ENCODE measurements around the gene BMP6.

Gene BMP6

DNA sequence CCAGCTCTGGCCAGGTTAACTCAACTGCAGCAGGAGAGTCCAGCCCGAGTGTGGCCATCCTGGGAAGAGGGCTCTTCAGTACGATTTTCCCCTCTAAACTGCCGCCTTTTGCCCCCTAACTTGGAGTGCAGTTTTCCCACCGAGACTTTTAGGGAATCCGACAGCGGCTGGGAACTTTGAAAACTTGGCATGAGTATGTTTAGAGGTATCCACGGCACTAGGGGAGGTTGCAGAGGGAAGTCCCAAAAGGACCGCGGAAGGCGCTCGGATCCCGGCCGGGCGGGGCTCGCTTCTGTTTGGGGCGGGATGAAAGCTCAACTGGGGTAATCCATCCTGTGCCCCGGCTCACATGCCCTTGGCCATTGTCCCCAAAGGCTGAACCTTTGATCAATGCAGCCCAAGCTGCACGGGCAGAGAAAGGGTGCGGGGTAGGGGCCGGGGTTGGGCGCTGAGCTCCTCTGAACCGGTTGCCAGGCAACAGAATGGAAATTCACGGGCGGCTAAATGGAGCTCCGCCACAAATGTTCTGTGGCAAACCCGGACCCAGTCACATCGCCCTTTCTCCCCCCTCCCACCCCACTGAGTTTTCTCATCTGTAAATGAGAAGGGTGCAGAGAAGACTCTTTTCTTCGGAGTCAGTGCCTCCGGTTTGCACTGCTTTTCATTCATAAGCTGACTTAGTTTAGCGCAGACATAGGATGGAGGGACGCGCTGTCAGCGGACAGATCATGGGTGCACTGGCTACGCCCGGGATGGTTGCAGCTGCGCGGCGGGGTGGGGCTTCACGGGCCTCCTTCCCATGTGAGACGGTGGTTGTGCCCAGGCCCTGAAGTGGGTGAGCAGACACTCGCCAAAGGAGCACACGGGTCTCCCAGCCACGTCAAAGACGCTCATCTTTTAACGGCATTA lies 2.3 kb downstream of the BMP6 start:
- peak overlapping the region; percentile 66 for H3K4me3 Mint-ChIP-seq
- H3K4me1 Mint-ChIP-seq (ENCODE audit: low read depth): peaks cover 12% of the 10 kb centered on the region
- no peaks in the 10 kb centered on the region for H3K36me3 Mint-ChIP-seq (ENCODE audit: low read depth)
- peaks cover 75% of the 10 kb centered on the region for H3K27me3 Mint-ChIP-seq
- no peaks in the 10 kb centered on the region for H3K9me3 Mint-ChIP-seq
- no peak overlapping the region for H3K27ac Mint-ChIP-seq

DNA sequence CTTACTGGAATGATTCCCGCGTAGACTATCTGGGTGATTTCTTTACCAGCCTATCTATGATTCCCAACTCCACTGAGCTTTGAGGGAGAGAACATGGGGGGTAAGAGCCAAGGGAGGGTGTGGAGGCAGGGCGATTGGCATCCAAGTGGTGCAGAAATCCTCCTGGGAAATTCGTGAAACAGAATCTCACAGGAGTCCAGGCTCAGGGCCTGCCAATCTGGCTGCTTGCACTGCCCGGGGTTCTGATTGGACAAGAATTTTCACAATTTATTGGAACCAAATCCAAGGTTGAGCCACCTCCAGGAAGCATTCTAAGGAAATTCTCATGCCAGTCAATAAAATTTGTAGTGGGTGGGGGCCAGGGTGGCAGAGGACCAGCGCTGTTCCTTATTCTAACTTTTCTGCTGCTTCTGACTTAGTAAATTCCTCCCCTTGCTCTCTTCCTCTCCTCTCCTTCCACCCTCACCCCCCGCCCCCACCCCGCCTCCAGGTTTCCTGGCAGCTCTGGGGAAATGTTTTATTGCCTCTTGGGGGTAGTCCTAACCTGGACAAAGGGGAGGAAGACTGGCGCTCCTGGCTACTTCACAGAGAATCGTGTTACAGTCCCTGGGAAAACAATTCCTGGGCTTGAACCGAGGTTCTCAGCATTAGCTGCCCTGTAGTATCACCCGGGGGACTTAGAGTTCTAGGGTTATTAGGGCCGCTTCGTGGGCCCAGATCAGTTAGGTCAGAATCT lies 3.1 kb downstream of the BMP6 start:
- no peaks in the 10 kb centered on the region for H3K36me3 Mint-ChIP-seq (ENCODE audit: low read depth)
- peaks cover 74% of the 10 kb centered on the region for H3K27me3 Mint-ChIP-seq
- peak overlapping the region; percentile 66 for H3K4me3 Mint-ChIP-seq
- no peak overlapping the region for H3K27ac Mint-ChIP-seq
- H3K4me1 Mint-ChIP-seq (ENCODE audit: low read depth): peaks cover 12% of the 10 kb centered on the region
- H3K9me3 Mint-ChIP-seq: no peaks in the 10 kb centered on the region

- H3K4me1 Mint-ChIP-seq (ENCODE audit: low read depth): peaks cover 12% of the 10 kb centered on the region
- no peaks in the 10 kb centered on the region for H3K36me3 Mint-ChIP-seq (ENCODE audit: low read depth)
- no peak overlapping the region for H3K27ac Mint-ChIP-seq
- H3K4me3 Mint-ChIP-seq: no peak overlapping the region
- H3K9me3 Mint-ChIP-seq: no peaks in the 10 kb centered on the region
- peaks cover 75% of the 10 kb centered on the region for H3K27me3 Mint-ChIP-seq
Observed at GRCh38 chr6:7730001-7730783, 4.3 kb downstream of the BMP6 start.

DNA sequence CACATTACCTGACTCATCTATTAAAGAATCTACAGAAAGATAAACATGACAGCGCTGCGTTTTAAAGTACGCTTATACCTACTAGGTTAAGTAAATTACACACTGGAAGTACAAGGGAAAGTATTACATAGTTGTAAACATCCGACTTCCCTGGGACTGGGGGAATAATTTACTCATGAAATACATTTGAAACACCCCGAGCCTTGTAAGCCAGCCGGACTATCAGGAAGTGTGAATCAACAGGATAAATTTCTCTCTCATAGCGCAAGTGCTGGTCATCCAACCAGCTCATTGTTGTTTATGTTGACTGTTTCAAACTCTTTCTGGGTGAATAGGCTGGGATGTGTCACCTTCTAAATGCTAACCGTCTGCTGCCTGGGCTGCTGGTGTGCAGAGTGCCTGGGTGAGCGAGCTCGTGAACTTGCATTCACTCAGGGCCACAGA lies 4.9 kb downstream of the BMP6 start:
- H3K27ac Mint-ChIP-seq: no peak overlapping the region
- H3K4me1 Mint-ChIP-seq (ENCODE audit: low read depth): peaks cover 10% of the 10 kb centered on the region
- H3K9me3 Mint-ChIP-seq: no peaks in the 10 kb centered on the region
- no peak overlapping the region for H3K4me3 Mint-ChIP-seq
- H3K27me3 Mint-ChIP-seq: peaks cover 73% of the 10 kb centered on the region
- H3K36me3 Mint-ChIP-seq (ENCODE audit: low read depth): no peaks in the 10 kb centered on the region

DNA sequence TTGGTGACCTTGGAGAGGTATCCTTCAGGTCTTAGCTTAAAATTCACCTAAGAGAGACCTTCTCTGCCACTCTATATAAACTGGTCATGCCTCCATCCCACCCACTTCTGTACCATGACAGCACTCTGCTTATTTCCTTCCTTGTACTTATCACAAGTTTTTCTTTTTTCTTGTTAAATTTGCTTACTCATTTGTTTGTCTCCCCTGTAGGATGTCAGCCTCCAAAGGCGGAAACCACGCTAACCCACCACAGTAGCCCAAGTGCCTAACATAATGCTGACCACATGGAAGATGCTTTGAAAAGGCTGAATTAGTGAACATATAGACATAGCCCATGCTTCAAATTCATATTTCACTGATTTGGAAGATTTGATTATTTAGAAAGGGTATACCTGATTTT lies 5.4 kb downstream of the BMP6 start:
- no peak overlapping the region for H3K4me3 Mint-ChIP-seq
- no peaks in the 10 kb centered on the region for H3K9me3 Mint-ChIP-seq
- no peaks in the 10 kb centered on the region for H3K36me3 Mint-ChIP-seq (ENCODE audit: low read depth)
- peaks cover 72% of the 10 kb centered on the region for H3K27me3 Mint-ChIP-seq
- no peak overlapping the region for H3K27ac Mint-ChIP-seq
- peaks cover 10% of the 10 kb centered on the region for H3K4me1 Mint-ChIP-seq (ENCODE audit: low read depth)

DNA sequence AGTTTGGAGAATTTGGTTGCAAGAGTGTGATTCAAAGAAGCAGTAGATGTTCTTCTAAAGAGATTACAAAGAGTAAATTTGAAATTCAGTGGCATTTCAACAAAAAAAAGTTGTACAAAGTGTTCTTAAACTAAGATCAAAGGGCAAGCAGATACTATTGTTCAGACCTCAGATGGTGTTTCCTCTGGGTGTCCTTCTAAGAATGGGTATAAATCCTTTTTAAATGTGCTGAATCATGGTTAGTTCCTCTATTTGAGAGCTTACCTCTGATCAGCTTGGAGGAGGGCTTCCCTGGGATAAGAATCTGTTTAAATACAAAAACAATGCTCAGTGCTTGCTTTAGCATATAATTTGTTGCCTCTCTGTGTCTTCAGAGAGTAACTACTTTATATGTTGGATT lies 6.3 kb downstream of the BMP6 start:
- H3K27me3 Mint-ChIP-seq: peaks cover 72% of the 10 kb centered on the region

GRCh38 chr6:7734707-7735383 lies 8.9 kb downstream of the BMP6 start:
- no peak overlapping the region for H3K27ac Mint-ChIP-seq
- no peak overlapping the region for H3K4me3 Mint-ChIP-seq
- H3K27me3 Mint-ChIP-seq: peaks cover 56% of the 10 kb centered on the region
- no peaks in the 10 kb centered on the region for H3K9me3 Mint-ChIP-seq
- H3K36me3 Mint-ChIP-seq (ENCODE audit: low read depth): no peaks in the 10 kb centered on the region
- no peaks in the 10 kb centered on the region for H3K4me1 Mint-ChIP-seq (ENCODE audit: low read depth)

More for the DNA sequence above, 6.3 kb downstream of the BMP6 start:
- no peaks in the 10 kb centered on the region for H3K9me3 Mint-ChIP-seq
- H3K4me1 Mint-ChIP-seq (ENCODE audit: low read depth): peaks cover 10% of the 10 kb centered on the region
- no peak overlapping the region for H3K4me3 Mint-ChIP-seq
- no peak overlapping the region for H3K27ac Mint-ChIP-seq
- H3K36me3 Mint-ChIP-seq (ENCODE audit: low read depth): no peaks in the 10 kb centered on the region

DNA sequence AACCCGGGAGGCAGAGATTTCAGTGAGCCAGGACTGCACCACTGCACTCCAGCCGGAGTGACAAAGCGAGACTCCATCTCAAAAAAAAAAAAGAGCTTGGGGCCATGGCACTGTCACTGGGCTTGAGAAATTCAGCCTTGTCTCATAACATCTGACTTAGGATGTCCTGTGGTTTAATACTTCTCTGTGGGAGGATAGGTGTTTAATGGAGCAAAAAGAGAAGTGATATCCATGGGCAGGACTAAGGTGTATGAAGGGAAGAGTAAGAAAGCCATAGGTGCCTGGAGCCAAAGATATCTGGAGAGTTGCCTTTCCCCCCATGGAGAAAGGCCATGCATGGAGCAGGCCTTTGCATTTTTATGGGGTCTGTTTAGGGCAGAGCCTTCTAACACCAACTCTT lies 11.2 kb downstream of the BMP6 start:
- Mint-ChIP-seq H3K4me3 (no peak overlapping the region), H3K27me3 (peaks cover 55% of the 10 kb centered on the region), H3K4me1 (ENCODE audit: low read depth) (no peaks in the 10 kb centered on the region), H3K36me3 (ENCODE audit: low read depth) (no peaks in the 10 kb centered on the region), H3K27ac (no peak overlapping the region), H3K9me3 (no peaks in the 10 kb centered on the region)

GRCh38 chr6:7737867-7738266 lies 12.0 kb downstream of the BMP6 start:
- Mint-ChIP-seq H3K9me3 (no peaks in the 10 kb centered on the region), H3K27ac (no peak overlapping the region), H3K4me1 (ENCODE audit: low read depth) (no peaks in the 10 kb centered on the region), H3K36me3 (ENCODE audit: low read depth) (no peaks in the 10 kb centered on the region), H3K4me3 (no peak overlapping the region), H3K27me3 (peaks cover 58% of the 10 kb centered on the region)

GRCh38 chr6:7742223-7742785 lies 16.4 kb downstream of the BMP6 start:
- H3K27me3 Mint-ChIP-seq: peaks cover 52% of the 10 kb centered on the region
- no peaks in the 10 kb centered on the region for H3K9me3 Mint-ChIP-seq
- H3K36me3 Mint-ChIP-seq (ENCODE audit: low read depth): no peaks in the 10 kb centered on the region
- H3K4me3 Mint-ChIP-seq: no peak overlapping the region
- no peak overlapping the region for H3K27ac Mint-ChIP-seq
- no peaks in the 10 kb centered on the region for H3K4me1 Mint-ChIP-seq (ENCODE audit: low read depth)

DNA sequence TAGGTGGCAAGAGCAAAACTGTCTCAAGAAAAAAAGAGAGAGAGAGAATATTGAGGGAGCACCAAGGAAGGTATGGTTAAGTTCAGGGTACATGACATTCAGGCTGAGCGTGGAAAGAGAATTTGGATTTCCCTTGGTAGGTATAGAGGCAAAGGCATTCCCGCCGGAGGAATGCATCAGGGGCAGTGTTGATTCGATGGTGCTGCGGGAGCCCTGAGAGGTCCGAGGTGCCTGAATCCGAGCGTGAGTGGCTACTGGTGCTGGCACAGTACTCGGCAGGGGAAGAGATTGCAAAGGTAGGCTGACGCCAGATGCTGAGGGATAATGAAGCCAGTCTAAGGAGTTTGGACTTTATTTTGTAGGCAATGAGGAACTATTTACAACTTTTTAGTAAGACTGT lies 20.0 kb downstream of the BMP6 start:
- Mint-ChIP-seq H3K27ac (no peak overlapping the region), H3K4me1 (ENCODE audit: low read depth) (no peaks in the 10 kb centered on the region), H3K9me3 (no peaks in the 10 kb centered on the region), H3K27me3 (peaks cover 42% of the 10 kb centered on the region), H3K36me3 (ENCODE audit: low read depth) (no peaks in the 10 kb centered on the region), H3K4me3 (no peak overlapping the region)

DNA sequence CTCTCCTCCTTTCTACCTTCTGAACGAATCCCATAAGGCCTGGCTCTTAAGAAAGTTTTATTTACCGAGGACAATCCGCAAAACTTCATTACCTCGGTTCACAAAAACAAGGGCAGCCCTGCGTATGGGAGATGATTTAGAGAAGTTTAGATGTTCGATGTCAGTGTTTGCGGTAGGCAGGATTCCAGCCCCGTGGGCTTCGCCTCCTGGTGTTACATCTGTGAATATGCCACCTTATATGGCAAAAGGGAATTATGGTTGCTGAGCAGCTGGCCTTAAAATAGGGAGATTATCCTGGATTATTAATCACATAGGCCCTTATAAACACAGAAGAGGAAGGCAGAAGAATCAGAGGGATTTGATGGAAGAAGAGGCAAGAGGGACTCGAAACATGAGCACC lies 21.1 kb downstream of the BMP6 start:
- H3K27me3 Mint-ChIP-seq: peaks cover 35% of the 10 kb centered on the region
- no peak overlapping the region for H3K27ac Mint-ChIP-seq

DNA sequence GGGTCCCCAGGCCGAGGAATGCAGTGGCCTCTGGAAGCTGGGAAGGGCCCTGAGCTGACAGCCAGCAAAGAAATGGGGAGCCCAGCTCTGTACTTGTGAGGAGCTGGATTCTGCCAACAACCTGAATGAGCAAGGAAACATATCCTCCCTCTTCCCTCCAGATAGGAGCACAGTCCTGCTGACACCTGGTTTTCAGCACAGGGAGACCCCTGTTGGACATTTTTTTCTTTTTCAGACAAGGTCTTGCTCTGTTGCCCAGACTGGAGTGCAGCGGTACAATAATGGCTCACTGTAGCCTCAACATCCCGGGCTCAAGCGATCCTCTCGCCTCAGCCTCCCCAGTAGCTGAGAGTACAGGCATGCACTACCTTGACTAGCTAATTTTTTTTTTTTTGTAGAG lies 21.5 kb downstream of the BMP6 start:
- Mint-ChIP-seq H3K4me1 (ENCODE audit: low read depth) (no peaks in the 10 kb centered on the region), H3K27me3 (peaks cover 31% of the 10 kb centered on the region), H3K4me3 (no peak overlapping the region), H3K9me3 (no peaks in the 10 kb centered on the region), H3K36me3 (ENCODE audit: low read depth) (no peaks in the 10 kb centered on the region), H3K27ac (no peak overlapping the region)

More for the DNA sequence above, 21.1 kb downstream of the BMP6 start:
- no peaks in the 10 kb centered on the region for H3K9me3 Mint-ChIP-seq
- no peak overlapping the region for H3K4me3 Mint-ChIP-seq
- no peaks in the 10 kb centered on the region for H3K36me3 Mint-ChIP-seq (ENCODE audit: low read depth)
- no peaks in the 10 kb centered on the region for H3K4me1 Mint-ChIP-seq (ENCODE audit: low read depth)

GRCh38 chr6:7747901-7748504 lies 22.1 kb downstream of the BMP6 start:
- Mint-ChIP-seq H3K27ac (no peak overlapping the region), H3K9me3 (no peaks in the 10 kb centered on the region), H3K4me3 (no peak overlapping the region), H3K4me1 (ENCODE audit: low read depth) (no peaks in the 10 kb centered on the region), H3K36me3 (ENCODE audit: low read depth) (no peaks in the 10 kb centered on the region), H3K27me3 (peaks cover 26% of the 10 kb centered on the region)
